NOMO-1 treated with dmso at 0.1 percent for 144 hours (cell line): ENCODE results near the gene NEK6.

Experiments used
- DNase-seq: peaks from one replicate; lab custom pipeline; 2025; ENCODE audit not compliant: unreplicated experiment; lab: John Stamatoyannopoulos, UW

NEK6 gene

GRCh38 chr9:124257844-124258606 is at the start of gene NEK6:
Gene NEK6 (plus strand): TSS chr9:124257949. CDS start chr9:124301965, 44,016 bp downstream.
- no peak for DNase-seq

- DNase-seq = no peak
Observed at GRCh38 chr9:124208571-124208970, 49.2 kb upstream of the NEK6 start.

- DNase-seq = no peak
Observed at GRCh38 chr9:124209279-124209678, 48.5 kb upstream of the NEK6 start.

GRCh38 chr9:124209774-124210173 is 48.0 kb upstream of the NEK6 start:
- DNase-seq = no peak

- DNase-seq = no peak
Observed at GRCh38 chr9:124210697-124211096, 47.1 kb upstream of the NEK6 start.

- DNase-seq = no peak
Observed at GRCh38 chr9:124212381-124213050, 45.2 kb upstream of the NEK6 start.

GRCh38 chr9:124213396-124213795 is 44.4 kb upstream of the NEK6 start:
- no peak for DNase-seq

GRCh38 chr9:124214116-124214515 is 43.6 kb upstream of the NEK6 start:
- DNase-seq = no peak

GRCh38 chr9:124214596-124215367 is 43.0 kb upstream of the NEK6 start:
- no peak for DNase-seq

- no peak for DNase-seq
Observed at GRCh38 chr9:124215368-124215910, 42.3 kb upstream of the NEK6 start.

- no peak for DNase-seq
Observed at GRCh38 chr9:124215956-124216355, 41.8 kb upstream of the NEK6 start.

GRCh38 chr9:124216474-124217176 is 41.1 kb upstream of the NEK6 start:
- DNase-seq = peak; percentile 87

- peak; percentile 16 for DNase-seq
Observed at GRCh38 chr9:124217836-124218437, 39.8 kb upstream of the NEK6 start.

- DNase-seq = peak; percentile 93
Observed at GRCh38 chr9:124218438-124218982, 39.2 kb upstream of the NEK6 start.

- DNase-seq = no peak
Observed at GRCh38 chr9:124218987-124219461, 38.7 kb upstream of the NEK6 start.

- DNase-seq = no peak
Observed at GRCh38 chr9:124220946-124221451, 36.8 kb upstream of the NEK6 start.

GRCh38 chr9:124221676-124222075 is 36.1 kb upstream of the NEK6 start:
- DNase-seq = peak; percentile 26

- DNase-seq = no peak
Observed at GRCh38 chr9:124222109-124222508, 35.6 kb upstream of the NEK6 start.

GRCh38 chr9:124222918-124223720 is 34.6 kb upstream of the NEK6 start:
- peak; percentile 94 for DNase-seq
